Measurements from ENCODE around the gene RNF181. TPM values are rescaled to one million over a fixed set of nuclear protein-coding genes. Genes with fewer than 3 reads are reported as not detected.

The RNF181 gene
- 100 to 1,000 TPM in 3 of 4 donors, 10 to 100 TPM in 1; 86.9 to 202 (median 168) TPM for total RNA-seq

- Histone ChIP-seq H3K9me3 (no peaks in the 10 kb centered on the region), H3K27me3 (no peaks in the 10 kb centered on the region), H3K27ac (peak within 1 kb of the TSS; percentile 84 to 95 (median 95)), H3K36me3 (peaks cover 6 to 12% of the 10 kb centered on the region in 2 donors), H3K4me1 (peaks cover 29 to 40% of the 10 kb centered on the region in 2 donors), H3K4me3 (replicated peaks in 1 of 3) (peak within 1 kb of the TSS; percentile 61 to 72 (median 62))
- intact Hi-C loops (cut with DNase I) = no loop called here
- TF ChIP-seq CTCF (IDR thresholded peaks at IDR 0.05) = no peak
- peak; percentile 23 to 86 for TF ChIP-seq POLR2A (IDR thresholded peaks at IDR 0.05)
- 0% methylated on average over 14 to 38 of the region's 47 CpGs for WGBS, 2 donors
- DNase-seq = peak; percentile 96 to 97
Measured at GRCh38 chr2:85595301-85596025, at the start of gene RNF181. Gene RNF181, plus strand, starts transcription at chr2:85595745. Its CDS starts 19 bp downstream, at chr2:85595764.

DNA sequence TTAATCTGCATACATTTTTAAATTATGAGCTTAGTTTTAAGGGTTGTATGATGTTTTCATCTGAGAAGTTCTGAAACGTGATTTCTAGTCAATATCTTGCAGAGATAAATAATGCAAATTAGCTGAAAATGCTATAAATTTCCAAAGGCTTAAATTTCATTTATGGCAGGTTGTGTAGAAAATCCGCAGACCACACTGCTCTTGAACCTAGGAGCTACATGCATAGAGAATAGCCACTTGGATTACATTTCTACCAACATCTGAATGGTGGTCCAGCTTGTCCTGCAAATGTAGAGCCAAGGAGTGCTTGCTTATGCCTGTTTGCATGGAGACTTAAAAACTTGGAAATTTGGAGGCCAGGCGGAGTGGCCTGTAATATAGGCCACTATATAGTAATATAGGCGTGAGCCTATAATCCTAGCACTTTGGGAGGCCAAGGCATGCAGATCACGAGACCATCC lies 49.7 kb upstream of the RNF181 start:
- no peak overlapping the region for H3K4me3 ChIP-seq (replicated peaks in 1 of 3)
- DNase-seq = no peak
- H3K27ac ChIP-seq = no peak overlapping the region
- 84 to 95% methylated on average over 5 of the region's 5 CpGs for WGBS, 2 donors
- peaks cover 25 to 27% of the 10 kb centered on the region in 2 donors for H3K4me1 ChIP-seq
- peaks cover 63 to 64% of the 10 kb centered on the region in 2 donors for H3K36me3 ChIP-seq
- no peaks in the 10 kb centered on the region for H3K27me3 ChIP-seq
- no peaks in the 10 kb centered on the region for H3K9me3 ChIP-seq
- intact Hi-C loops (cut with DNase I) = loop anchor here (5.0 to 10.0 kb wide), 2 partner anchors 114 to 221 kb away; partner anchors contain the start of gene TGOLN2
- no peak for TF ChIP-seq POLR2A (IDR thresholded peaks at IDR 0.05)
- TF ChIP-seq CTCF (IDR thresholded peaks at IDR 0.05) = no peak

DNA sequence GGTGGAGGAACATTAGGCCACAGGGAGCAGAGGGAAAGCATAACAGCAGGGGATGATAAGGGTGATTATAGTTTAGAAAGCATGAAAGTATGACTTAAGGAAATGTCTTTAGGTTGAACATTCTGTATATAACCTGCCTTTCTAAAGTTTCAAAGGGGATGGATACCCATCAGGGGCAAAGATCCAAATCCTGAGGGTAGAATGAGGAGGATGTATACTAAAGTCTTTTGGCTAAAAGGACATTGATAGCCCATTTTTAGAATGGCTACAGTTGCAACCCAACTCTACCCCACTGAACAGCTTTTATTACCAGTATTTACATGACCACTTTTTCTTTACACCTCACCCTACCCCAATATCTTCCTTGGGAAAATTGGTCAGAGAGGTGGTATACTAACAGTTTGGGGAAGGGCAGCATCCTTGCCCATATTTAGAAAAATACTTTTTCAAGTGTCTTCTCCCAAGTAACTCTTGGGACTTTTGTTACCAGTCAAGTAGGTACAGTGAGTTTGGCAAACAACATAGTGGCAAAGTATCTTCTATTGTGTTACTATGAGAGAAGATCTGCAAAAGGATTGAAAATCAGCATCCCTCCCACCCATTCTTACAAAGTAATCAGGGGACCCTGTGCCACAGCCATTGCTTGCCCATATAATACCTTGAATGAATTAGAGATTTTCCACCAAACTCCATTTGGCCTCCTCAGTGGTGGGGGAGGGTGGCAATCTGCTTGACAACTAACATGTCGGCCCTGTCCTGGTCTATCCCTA lies 48.3 kb upstream of the RNF181 start:
- no peaks in the 10 kb centered on the region for H3K9me3 ChIP-seq
- H3K4me3 ChIP-seq (replicated peaks in 1 of 3) = no peak overlapping the region
- no peak for DNase-seq
- peak overlapping the region in 1 of 3 donors; percentile 46 for H3K27ac ChIP-seq
- 100% methylated on average over 1 of the region's 1 CpG for WGBS, 2 donors
- intact Hi-C loops (cut with DNase I) = loop anchor here (5.0 to 10.0 kb wide), 2 partner anchors 115 to 222 kb away; partner anchors contain the start of gene TGOLN2
- TF ChIP-seq POLR2A (IDR thresholded peaks at IDR 0.05) (peak in 1 of 2 donors; percentile 24), CTCF (IDR thresholded peaks at IDR 0.05) (no peak)
- H3K4me1 ChIP-seq = peaks cover 15 to 19% of the 10 kb centered on the region in 2 donors
- peaks cover 55 to 58% of the 10 kb centered on the region in 2 donors for H3K36me3 ChIP-seq
- H3K27me3 ChIP-seq = no peaks in the 10 kb centered on the region

- DNase-seq = no peak
- peaks cover 8 to 11% of the 10 kb centered on the region in 2 donors for H3K4me1 ChIP-seq
- intact Hi-C loops (cut with DNase I) = loop anchor here (5.0 to 10.0 kb wide), 2 partner anchors 116 to 223 kb away; partner anchors contain the start of gene TGOLN2
- no peak overlapping the region for H3K27ac ChIP-seq
- no peak overlapping the region for H3K4me3 ChIP-seq (replicated peaks in 1 of 3)
- 72 to 74% methylated on average over 6 of the region's 6 CpGs for WGBS, 2 donors
- peaks cover 48 to 55% of the 10 kb centered on the region in 2 donors for H3K36me3 ChIP-seq
- no peaks in the 10 kb centered on the region for H3K9me3 ChIP-seq
- H3K27me3 ChIP-seq = no peaks in the 10 kb centered on the region
- no peak for TF ChIP-seq POLR2A (IDR thresholded peaks at IDR 0.05)
- TF ChIP-seq CTCF (IDR thresholded peaks at IDR 0.05) = no peak
Measured at GRCh38 chr2:85547859-85548607, 47.5 kb upstream of the RNF181 start.
